HuH-7 (cell line): ENCODE results near the gene CNR2.
"Not testable (repeated sequence)": the region's sequence is repeated elsewhere in the genome, so short reads cannot be mapped to it uniquely, and the experiment has no call there.

Experiments used
- DNase-seq: peaks from one replicate; pipeline ENCODE4 v3.0.0; 2011; ENCODE audit warnings: low spot score

CNR2 gene

GRCh38 chr1:23834156-23834555 lies 79.0 kb downstream of the CNR2 start:
- DNase-seq: not testable (repeated sequence)

- no peak for DNase-seq
Observed at GRCh38 chr1:23827717-23828116, 85.4 kb downstream of the CNR2 start.

GRCh38 chr1:23826590-23826989 lies 86.6 kb downstream of the CNR2 start:
- not testable (repeated sequence) for DNase-seq

GRCh38 chr1:23825762-23826522 lies 87.2 kb downstream of the CNR2 start:
- no peak for DNase-seq

GRCh38 chr1:23825076-23825761 lies 87.9 kb downstream of the CNR2 start, which contains the start of gene HMGCL:
HMGCL (minus strand) TSS chr1:23825429; CDS start chr1:23825415, 14 bp downstream.
- peak; percentile 86 for DNase-seq

- no peak for DNase-seq
Observed at GRCh38 chr1:23824711-23825075, 88.5 kb downstream of the CNR2 start.

GRCh38 chr1:23823767-23824166 lies 89.4 kb downstream of the CNR2 start:
- no peak for DNase-seq
